Progenitor cell of endocrine pancreas (in vitro differentiated cells): ENCODE data around the gene MPC1L. TPM values are rescaled to one million over a fixed set of nuclear protein-coding genes. Genes with fewer than 3 reads are reported as not detected.

Experiments used
- DNase-seq: peaks from one replicate; pipeline ENCODE4 v3.0.0; 2021; ENCODE audit warnings: low spot score; ENCODE audit not compliant: unreplicated experiment
- H3K27ac Mint-ChIP-seq: 2 replicates; pipeline ENCODE4 v1.8.0; 2021; ENCODE audit warnings: mild to moderate bottlenecking, moderate library complexity, mixed read lengths
- H3K27me3 Mint-ChIP-seq: 2 replicates; pipeline ENCODE4 v1.8.0; 2021; ENCODE audit warnings: mixed read lengths
- H3K36me3 Mint-ChIP-seq: 2 replicates; pipeline ENCODE4 v1.8.0; 2022; ENCODE audit warnings: mixed read lengths; ENCODE audit not compliant: insufficient read depth
- H3K4me1 Mint-ChIP-seq: 2 replicates; pipeline ENCODE4 v1.8.0; 2021; ENCODE audit warnings: low read depth, mixed read lengths
- H3K4me3 Mint-ChIP-seq: 2 replicates; pipeline ENCODE4 v1.8.0; 2021; ENCODE audit warnings: low read depth, mild to moderate bottlenecking, moderate library complexity, mixed read lengths
- H3K9me3 Mint-ChIP-seq: 2 replicates; pipeline ENCODE4 v1.8.0; 2021; ENCODE audit warnings: low read depth, mixed read lengths
- total RNA-seq: library from RNA; stranded (reverse); gene quantifications from 2 replicates; pipeline ENCODE4 v1.2.1, GENCODE V29; 2021
- TF ChIP-seq, protein P1 (sequence below): fragments of 200-600 bp; sonication (generic); IDR thresholded peaks from one replicate; pipeline ENCODE4 v1.5.0; 2021; ENCODE audit warnings: antibody characterized with exemption, mild to moderate bottlenecking; ENCODE audit not compliant: unreplicated experiment

MPC1L gene
- total RNA-seq, 1 donor from 2014 or later = not detected

DNA sequence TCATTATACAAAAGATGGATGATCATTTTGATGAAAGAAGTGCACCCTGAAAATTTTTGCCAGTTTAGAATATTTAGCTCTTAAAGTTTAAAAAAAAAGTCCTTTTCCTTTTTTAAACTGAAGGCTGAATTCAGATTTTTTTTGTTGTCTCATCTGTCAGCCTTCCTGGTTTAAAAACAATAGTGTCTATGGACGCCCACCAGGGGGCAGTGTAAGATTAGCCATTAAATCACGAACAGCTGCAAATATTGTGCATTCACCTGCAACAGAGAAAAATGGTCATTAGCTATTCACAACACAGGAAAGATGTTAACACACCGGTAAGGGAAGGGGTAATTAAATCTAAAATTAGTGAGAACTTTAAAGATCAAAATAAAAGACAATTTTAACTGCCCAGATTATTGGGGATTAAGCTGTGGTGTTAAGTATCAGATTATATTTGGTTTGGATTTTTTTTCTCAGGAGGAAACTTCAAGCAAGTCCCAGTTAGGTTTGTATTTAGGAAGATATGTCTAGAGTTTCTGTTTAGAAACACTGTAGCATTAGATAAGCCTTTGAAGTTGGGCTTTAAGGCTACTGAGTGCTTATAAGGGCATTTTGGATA is 28.5 kb downstream of the MPC1L start:
- Mint-ChIP-seq H3K36me3 (peaks cover 4% of the 10 kb centered on the region), H3K4me1 (peaks cover 1% of the 10 kb centered on the region), H3K27me3 (no peaks in the 10 kb centered on the region), H3K4me3 (no peak overlapping the region), H3K27ac (no peak overlapping the region), H3K9me3 (peaks cover 3% of the 10 kb centered on the region)
- TF ChIP-seq, protein P1, sequence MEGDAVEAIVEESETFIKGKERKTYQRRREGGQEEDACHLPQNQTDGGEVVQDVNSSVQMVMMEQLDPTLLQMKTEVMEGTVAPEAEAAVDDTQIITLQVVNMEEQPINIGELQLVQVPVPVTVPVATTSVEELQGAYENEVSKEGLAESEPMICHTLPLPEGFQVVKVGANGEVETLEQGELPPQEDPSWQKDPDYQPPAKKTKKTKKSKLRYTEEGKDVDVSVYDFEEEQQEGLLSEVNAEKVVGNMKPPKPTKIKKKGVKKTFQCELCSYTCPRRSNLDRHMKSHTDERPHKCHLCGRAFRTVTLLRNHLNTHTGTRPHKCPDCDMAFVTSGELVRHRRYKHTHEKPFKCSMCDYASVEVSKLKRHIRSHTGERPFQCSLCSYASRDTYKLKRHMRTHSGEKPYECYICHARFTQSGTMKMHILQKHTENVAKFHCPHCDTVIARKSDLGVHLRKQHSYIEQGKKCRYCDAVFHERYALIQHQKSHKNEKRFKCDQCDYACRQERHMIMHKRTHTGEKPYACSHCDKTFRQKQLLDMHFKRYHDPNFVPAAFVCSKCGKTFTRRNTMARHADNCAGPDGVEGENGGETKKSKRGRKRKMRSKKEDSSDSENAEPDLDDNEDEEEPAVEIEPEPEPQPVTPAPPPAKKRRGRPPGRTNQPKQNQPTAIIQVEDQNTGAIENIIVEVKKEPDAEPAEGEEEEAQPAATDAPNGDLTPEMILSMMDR = peak; percentile 79
- DNase-seq = peak; percentile 38

DNA sequence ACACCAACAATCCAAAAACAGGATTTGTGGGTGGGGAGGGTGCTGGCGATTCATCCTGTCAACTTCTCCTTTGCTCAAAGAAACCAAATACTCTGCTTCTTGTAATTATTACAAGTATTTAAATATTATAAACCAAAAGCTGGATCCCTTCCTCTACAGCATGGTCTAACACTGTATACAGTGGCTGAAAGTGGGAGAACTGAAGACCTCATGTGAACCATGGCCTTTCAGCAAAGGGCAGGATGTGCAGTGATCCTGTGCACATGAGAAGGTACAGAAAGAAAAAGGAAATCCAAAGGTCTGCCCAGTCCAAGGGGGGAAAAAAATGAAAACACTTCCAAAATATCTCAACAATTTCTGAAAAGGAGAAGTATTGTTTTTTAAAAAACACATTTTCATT is 29.4 kb downstream of the MPC1L start:
- TF ChIP-seq, protein P1 = no peak
- Mint-ChIP-seq H3K9me3 (peaks cover 3% of the 10 kb centered on the region), H3K4me1 (no peaks in the 10 kb centered on the region), H3K4me3 (no peak overlapping the region), H3K36me3 (peaks cover 4% of the 10 kb centered on the region), H3K27ac (no peak overlapping the region), H3K27me3 (no peaks in the 10 kb centered on the region)
- DNase-seq = no peak

DNA sequence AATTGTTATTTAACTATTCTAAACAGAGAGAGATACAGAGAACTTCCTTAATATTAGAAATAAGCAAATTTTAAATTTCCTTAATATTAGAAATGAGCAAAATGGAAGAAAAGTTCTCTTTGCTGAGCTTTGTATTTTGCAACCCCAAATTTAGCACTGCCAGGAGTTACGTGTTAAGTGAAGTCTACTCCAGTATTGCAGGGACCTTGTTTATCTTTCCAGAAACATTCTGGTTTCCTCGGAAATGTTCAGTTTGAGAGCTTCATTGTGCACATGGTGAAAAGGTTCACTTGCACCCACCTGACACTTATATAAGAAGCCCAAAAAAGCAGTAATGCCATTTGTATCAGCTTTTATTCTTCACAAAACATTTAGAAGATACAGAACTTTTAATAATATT is 30.3 kb downstream of the MPC1L start:
- TF ChIP-seq, protein P1 = no peak
- H3K27me3 Mint-ChIP-seq = no peaks in the 10 kb centered on the region
- no peak for DNase-seq
- no peaks in the 10 kb centered on the region for H3K4me1 Mint-ChIP-seq
- no peak overlapping the region for H3K27ac Mint-ChIP-seq
- H3K9me3 Mint-ChIP-seq = peaks cover 3% of the 10 kb centered on the region
- H3K4me3 Mint-ChIP-seq = no peak overlapping the region
- H3K36me3 Mint-ChIP-seq = peaks cover 4% of the 10 kb centered on the region

DNA sequence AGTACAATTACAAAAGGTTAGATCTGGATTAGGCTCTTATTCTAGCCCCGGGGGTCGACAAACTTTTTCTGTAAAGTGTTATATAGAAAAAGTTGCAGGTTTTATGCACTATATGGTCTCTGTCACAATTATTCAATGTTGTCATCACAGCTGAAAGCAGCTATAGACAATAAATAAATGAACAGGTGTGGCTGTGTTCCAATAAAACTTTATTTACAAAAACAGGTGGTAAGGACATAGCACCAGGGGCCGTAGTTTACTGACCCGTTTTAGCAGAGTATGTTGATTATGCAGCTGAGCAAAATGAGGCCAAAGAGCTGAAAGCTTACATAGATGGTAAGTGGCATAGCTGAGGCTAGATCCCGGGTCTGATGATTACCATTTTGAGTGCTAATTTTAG is 37.2 kb downstream of the MPC1L start:
- no peak overlapping the region for H3K27ac Mint-ChIP-seq
- DNase-seq = no peak
- no peaks in the 10 kb centered on the region for H3K27me3 Mint-ChIP-seq
- TF ChIP-seq, protein P1 = no peak
- H3K4me1 Mint-ChIP-seq = no peaks in the 10 kb centered on the region
- peaks cover 5% of the 10 kb centered on the region for H3K9me3 Mint-ChIP-seq
- H3K36me3 Mint-ChIP-seq = peaks cover 7% of the 10 kb centered on the region
- no peak overlapping the region for H3K4me3 Mint-ChIP-seq

DNA sequence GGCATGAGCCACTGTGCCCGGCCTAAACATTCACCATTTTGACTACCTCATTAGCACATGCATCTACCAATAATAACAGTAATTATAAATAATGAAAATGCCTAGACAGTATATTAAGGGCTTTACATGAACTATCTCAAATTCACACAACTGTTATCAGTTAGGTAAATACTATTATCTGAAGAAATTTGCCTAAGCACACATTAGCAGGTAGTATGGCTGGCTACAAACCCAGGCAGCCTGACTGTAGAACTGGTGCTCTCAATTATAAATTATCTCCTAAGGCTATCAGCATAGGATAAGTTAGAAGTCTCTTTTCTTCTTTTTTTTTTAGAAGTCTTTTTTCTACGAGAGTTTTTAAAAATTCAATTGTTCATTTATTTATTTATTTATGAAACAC is 38.3 kb downstream of the MPC1L start:
- Mint-ChIP-seq H3K4me3 (no peak overlapping the region), H3K27ac (no peak overlapping the region), H3K4me1 (no peaks in the 10 kb centered on the region), H3K9me3 (peaks cover 4% of the 10 kb centered on the region), H3K36me3 (peaks cover 7% of the 10 kb centered on the region), H3K27me3 (no peaks in the 10 kb centered on the region)
- TF ChIP-seq, protein P1 = no peak
- no peak for DNase-seq
